A549 (cell line): Measurements from ENCODE around the gene MAML3. TPM values are rescaled to one million over a fixed set of nuclear protein-coding genes. Genes with fewer than 3 reads are reported as not detected.

Experiments used
- ATAC-seq, 2 experiments: fragments of 200-7000 bp in 1 of 2; fragments of >200 bp in 1 of 2; cut with Nextera tagmentation in 1 of 2; cut with Tn5 transposase in 1 of 2; 3 replicates each; pipeline versions ENCODE4 v1.8.0 to v1.9.1; 2018 to 2020; ENCODE audit warnings: mild to moderate bottlenecking in 1 of 2, moderate library complexity in 1 of 2
- CTCF ChIA-PET: fragments of 300-600 bp; sonication (Branson Sonifier 250); formaldehyde crosslinking; extraction: SDS; loops from one replicate; lab custom pipeline; 2021; ENCODE audit warnings: antibody characterized with exemption, inconsistent platforms; lab: Yijun Ruan, JAX
- POLR2A ChIA-PET: fragments of 350-600 bp; formaldehyde crosslinking; extraction: SDS; loops from one replicate; lab custom pipeline; 2021; ENCODE audit warnings: antibody characterized with exemption, inconsistent platforms; lab: Yijun Ruan, JAX
- DNase-seq, 2 experiments: peaks; one replicate each; pipeline versions ENCODE4 v3.0.0 to v3.0.0-alpha.2; 2011 to 2016; ENCODE audit warnings: low read depth in 1 of 2, low spot score in 1 of 2
- FAIRE-seq: peaks from 2 replicates; lab custom pipeline; 2011; peaks lifted over from hg19 to GRCh38; lab: Jason Lieb, UNC
- H3K27ac ChIP-seq, 2 experiments: fragments of >200 bp; sonication (Bioruptor Twin); formaldehyde crosslinking; 3 replicates each; pipeline ENCODE4 v1.5.1; 2016 to 2017
- H3K4me1 ChIP-seq: fragments of >200 bp; sonication (Bioruptor Twin); formaldehyde crosslinking; 3 replicates; pipeline ENCODE4 v1.6.1; 2016
- H3K4me2 ChIP-seq: fragments of >200 bp; sonication (Bioruptor Twin); formaldehyde crosslinking; 3 replicates; pipeline ENCODE4 v1.6.1; 2016
- H3K4me3 ChIP-seq: fragments of >200 bp; sonication (Bioruptor Twin); formaldehyde crosslinking; 3 replicates; pipeline ENCODE4 v1.5.1; 2016
- H3K9me3 ChIP-seq: fragments of >200 bp; sonication (Bioruptor Twin); formaldehyde crosslinking; 3 replicates; pipeline ENCODE4 v1.6.1; 2016
- BHLHE40 ChIP-seq: IDR thresholded peaks from 2 replicates; pipeline ENCODE4 v1.6.1; 2012; ENCODE audit warnings: low read depth, low read length, inconsistent platforms
- CEBPB ChIP-seq, 2 experiments: fragments of >200 bp in 1 of 2; sonication (Bioruptor Twin) in 1 of 2; formaldehyde crosslinking in 1 of 2; IDR thresholded peaks; 2 replicates each; pipeline ENCODE4 v1.6.1; 2012 to 2016
- CHD2 ChIP-seq: fragments of 150-350 bp; IDR thresholded peaks from 2 replicates; pipeline ENCODE4 v1.6.1; 2014; ENCODE audit warnings: low read length; ENCODE audit not compliant: partially characterized antibody
- CHD4 ChIP-seq: fragments of 200-600 bp; sonication (generic); IDR thresholded peaks from 2 replicates; pipeline ENCODE4 v1.6.1; 2016; ENCODE audit warnings: antibody characterized with exemption, mild to moderate bottlenecking, borderline replicate concordance
- FOSB ChIP-seq: fragments of 250-450 bp; sonication (Bioruptor Pico); IDR thresholded peaks from 2 replicates; pipeline ENCODE4 v1.5.0; 2020; ENCODE audit warnings: mild to moderate bottlenecking, moderate library complexity
- FOSL2 ChIP-seq, 2 experiments: fragments of 450-650 bp in 1 of 2; fragments of >200 bp in 1 of 2; sonication (Bioruptor Twin) in 1 of 2; formaldehyde crosslinking; IDR thresholded peaks; 2 replicates each; pipeline versions ENCODE4 v1.5.0 to v1.6.1; 2016 to 2020; ENCODE audit warnings: mild to moderate bottlenecking in 1 of 2, moderate library complexity in 1 of 2
- HDAC2 ChIP-seq: fragments of 200-600 bp; sonication (generic); IDR thresholded peaks from 2 replicates; pipeline ENCODE4 v1.6.1; 2016
- HOXA7 ChIP-seq: fragments of 250-450 bp; sonication (Bioruptor Pico); IDR thresholded peaks from 2 replicates; pipeline ENCODE4 v1.5.0; 2020; ENCODE audit warnings: mild to moderate bottlenecking, moderate library complexity
- KDM5A ChIP-seq: fragments of 200-600 bp; sonication (generic); IDR thresholded peaks from 2 replicates; pipeline ENCODE4 v1.6.1; 2016; ENCODE audit warnings: antibody characterized with exemption, mild to moderate bottlenecking
- MYC ChIP-seq: IDR thresholded peaks from 2 replicates; pipeline ENCODE4 v1.6.1; 2012; ENCODE audit warnings: mild to moderate bottlenecking, inconsistent platforms, low read length, improper control_type of control experiment, borderline replicate concordance
- NFE2L2 ChIP-seq: fragments of 150-350 bp; conservative IDR thresholded peaks from 2 replicates; pipeline ENCODE4 v1.6.1; 2014; ENCODE audit warnings: low read length
- NR3C1 ChIP-seq: fragments of >200 bp; sonication (Bioruptor Twin); formaldehyde crosslinking; IDR thresholded peaks from 3 replicates; pipeline ENCODE4 v1.6.1; 2017
- PHF8 ChIP-seq: fragments of 200-600 bp; sonication (generic); IDR thresholded peaks from 2 replicates; pipeline ENCODE4 v1.6.1; 2016; ENCODE audit warnings: low read depth, mild to moderate bottlenecking, antibody characterized with exemption, moderate library complexity, borderline replicate concordance
- POLR2A ChIP-seq: IDR thresholded peaks from 2 replicates; pipeline ENCODE4 v1.6.1; 2012; ENCODE audit warnings: mild to moderate bottlenecking, low read length
- RAD21 ChIP-seq, 2 experiments: fragments of >200 bp in 1 of 2; sonication (Bioruptor Twin) in 1 of 2; formaldehyde crosslinking in 1 of 2; IDR thresholded peaks in 1 of 2; conservative IDR thresholded peaks in 1 of 2; 2 replicates in 1 of 2; 3 replicates in 1 of 2; pipeline ENCODE4 v1.6.1; 2012 to 2018; ENCODE audit warnings: inconsistent platforms in 1 of 2
- SMC3 ChIP-seq: fragments of >200 bp; sonication (Bioruptor Twin); formaldehyde crosslinking; IDR thresholded peaks from 3 replicates; pipeline ENCODE4 v1.6.1; 2018; ENCODE audit warnings: inconsistent platforms
- SREBF2 ChIP-seq: fragments of 450-650 bp; IDR thresholded peaks from 2 replicates; pipeline ENCODE4 v1.6.1; 2014; ENCODE audit warnings: mild to moderate bottlenecking, moderate library complexity
- TFCP2L1 ChIP-seq: fragments of 250-450 bp; sonication (Bioruptor Pico); IDR thresholded peaks from 2 replicates; pipeline ENCODE4 v1.5.0; 2021; ENCODE audit warnings: mild to moderate bottlenecking
- WGBS: methylation state at CpG from one replicate; pipeline ENCODE4 v1.1.6; 2017; ENCODE audit errors: missing lambda C conversion rate; 5-methylcytosine and 5-hydroxymethylcytosine counted together
- polyA plus RNA-seq, 4 experiments: library from polyadenylated mRNA; depleted of rRNA in 3 of 4; stranded (reverse); fragments of >200 nt; fragmentation: RNase III in 1 of 4; extraction: RNeasy Plus Mini Kit Qiagen cat#74134 plus additional on column Dnase treatment in 1 of 4; gene quantifications; 2 replicates in 3 of 4; 3 replicates in 1 of 4; pipeline ENCODE4 v1.2.3, GENCODE V29; 2011 to 2017
- TF ChIP-seq, protein P1 (sequence below): IDR thresholded peaks from 2 replicates; pipeline ENCODE4 v1.6.1; 2012
- TF ChIP-seq, protein P2 (sequence below): fragments of 250-450 bp; sonication (Bioruptor Pico); IDR thresholded peaks from 2 replicates; pipeline ENCODE4 v1.5.0; 2021; ENCODE audit warnings: mild to moderate bottlenecking, moderate library complexity, borderline replicate concordance

Gene MAML3
- polyA plus RNA-seq, 2 of the 4 experiments (the other 2 are of a cell fraction) = 9.0 to 22.2 TPM

DNA sequence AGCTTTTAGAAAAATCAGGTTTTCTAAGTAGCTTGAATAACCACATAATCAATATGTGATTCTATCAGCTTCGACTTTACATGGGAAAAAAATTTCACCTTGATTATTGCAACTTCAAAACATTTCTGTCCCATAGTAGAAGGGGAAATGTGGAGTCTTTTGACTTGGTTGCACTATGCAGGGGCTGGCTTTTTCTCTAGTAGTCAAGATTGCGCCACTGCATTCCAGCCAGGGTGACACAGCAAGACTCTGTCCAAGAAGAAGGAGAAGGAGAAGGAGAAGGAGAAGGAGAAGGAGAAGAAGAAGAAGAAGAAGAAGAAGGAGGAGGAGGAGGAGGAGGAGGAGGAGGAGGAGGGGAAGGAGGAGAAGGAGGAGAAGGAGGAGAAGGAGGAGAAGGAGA, 84.9 kb downstream of the MAML3 start:
- ChIA-PET CTCF (interaction anchor here (1.0 to 1.6 kb wide), 2 partner anchors 17 to 56 kb away, joined by 4 read pairs; no protein-coding TSS in a partner anchor), POLR2A (interaction anchor here (0.8 kb wide), 1 partner anchor 21 kb away, joined by 3 read pairs; no protein-coding TSS in a partner anchor)
- ATAC-seq = peak in 1 of 2 experiments; percentile 67; a peak in 3 of 6 replicates
- H3K27ac ChIP-seq = peak overlapping the region; percentile 79 to 83
- H3K4me1 ChIP-seq = peaks cover 79% of the 10 kb centered on the region
- H3K4me3 ChIP-seq = no peak overlapping the region
- no peaks in the 10 kb centered on the region for H3K9me3 ChIP-seq
- no peak for DNase-seq
- FAIRE-seq = no peak
- TF ChIP-seq CHD2 = no peak
- TF ChIP-seq KDM5A = no peak
- TF ChIP-seq NFE2L2 = no peak
- no peak for TF ChIP-seq MYC
- no peak for TF ChIP-seq POLR2A
- TF ChIP-seq, protein P1, sequence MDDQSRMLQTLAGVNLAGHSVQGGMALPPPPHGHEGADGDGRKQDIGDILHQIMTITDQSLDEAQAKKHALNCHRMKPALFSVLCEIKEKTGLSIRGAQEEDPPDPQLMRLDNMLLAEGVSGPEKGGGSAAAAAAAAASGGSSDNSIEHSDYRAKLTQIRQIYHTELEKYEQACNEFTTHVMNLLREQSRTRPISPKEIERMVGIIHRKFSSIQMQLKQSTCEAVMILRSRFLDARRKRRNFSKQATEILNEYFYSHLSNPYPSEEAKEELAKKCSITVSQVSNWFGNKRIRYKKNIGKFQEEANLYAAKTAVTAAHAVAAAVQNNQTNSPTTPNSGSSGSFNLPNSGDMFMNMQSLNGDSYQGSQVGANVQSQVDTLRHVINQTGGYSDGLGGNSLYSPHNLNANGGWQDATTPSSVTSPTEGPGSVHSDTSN = no peak
- no peak for TF ChIP-seq RAD21 (conservative IDR thresholded peaks at IDR 0.05 in 1 of 2, IDR thresholded peaks at IDR 0.05 in 1 of 2)
- TF ChIP-seq CEBPB (IDR thresholded peaks at IDR 0.05) = peak; percentile 59 to 94; a peak in 3 of 4 replicates
- no peak for TF ChIP-seq FOSL2 (IDR thresholded peaks at IDR 0.05)
- TF ChIP-seq FOSL2 (CRISPR knock-in tag; IDR thresholded peaks at IDR 0.05) = peak; percentile 19; the same call in 1 of the 2 replicates
- WGBS = 10% methylated on average over 2 of the region's 2 CpGs
- peak overlapping the region; percentile 77 for H3K4me2 ChIP-seq

DNA sequence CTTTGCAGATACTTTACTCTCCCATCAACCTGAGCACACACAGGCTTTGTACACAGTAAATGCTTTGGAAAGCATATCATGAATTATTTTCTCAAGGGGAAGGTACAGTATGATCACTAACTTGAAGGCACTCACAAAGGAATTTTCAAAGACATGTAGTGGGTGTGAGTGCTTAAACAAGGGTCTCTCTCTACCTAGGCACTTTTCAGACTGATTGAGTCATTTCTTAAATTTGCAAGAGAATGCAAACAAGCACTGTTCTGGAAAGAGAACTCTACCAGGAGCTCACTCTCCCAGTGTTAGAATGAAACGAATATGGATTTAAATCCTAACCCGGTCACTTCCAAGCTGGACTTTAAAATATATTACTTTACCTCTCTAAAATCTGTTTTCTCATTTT, 85.7 kb downstream of the MAML3 start:
- 64% methylated on average over 2 of the region's 2 CpGs for WGBS
- CTCF ChIA-PET = interaction anchor here (1.0 to 1.6 kb wide), 2 partner anchors 16 to 55 kb away, joined by 4 read pairs; no protein-coding TSS in a partner anchor
- no peak overlapping the region for H3K4me3 ChIP-seq
- DNase-seq (no peak), FAIRE-seq (no peak)
- H3K9me3 ChIP-seq = no peaks in the 10 kb centered on the region
- peaks cover 87% of the 10 kb centered on the region for H3K4me1 ChIP-seq
- TF ChIP-seq TFCP2L1 (CRISPR knock-in tag) = no peak
- no peak for TF ChIP-seq HOXA7 (CRISPR knock-in tag)
- no peak for TF ChIP-seq SREBF2
- TF ChIP-seq SMC3 = no peak
- TF ChIP-seq HDAC2 = no peak
- TF ChIP-seq FOSL2 (IDR thresholded peaks at IDR 0.05) = no peak
- TF ChIP-seq FOSL2 (CRISPR knock-in tag; IDR thresholded peaks at IDR 0.05) = no peak
- no peak for TF ChIP-seq KDM5A
- no peak for TF ChIP-seq CHD4
- no peak for TF ChIP-seq BHLHE40
- no peak for TF ChIP-seq NFE2L2
- TF ChIP-seq NR3C1 = no peak
- no peak for TF ChIP-seq PHF8
- no peak for TF ChIP-seq FOSB (CRISPR knock-in tag)
- TF ChIP-seq, protein P2, sequence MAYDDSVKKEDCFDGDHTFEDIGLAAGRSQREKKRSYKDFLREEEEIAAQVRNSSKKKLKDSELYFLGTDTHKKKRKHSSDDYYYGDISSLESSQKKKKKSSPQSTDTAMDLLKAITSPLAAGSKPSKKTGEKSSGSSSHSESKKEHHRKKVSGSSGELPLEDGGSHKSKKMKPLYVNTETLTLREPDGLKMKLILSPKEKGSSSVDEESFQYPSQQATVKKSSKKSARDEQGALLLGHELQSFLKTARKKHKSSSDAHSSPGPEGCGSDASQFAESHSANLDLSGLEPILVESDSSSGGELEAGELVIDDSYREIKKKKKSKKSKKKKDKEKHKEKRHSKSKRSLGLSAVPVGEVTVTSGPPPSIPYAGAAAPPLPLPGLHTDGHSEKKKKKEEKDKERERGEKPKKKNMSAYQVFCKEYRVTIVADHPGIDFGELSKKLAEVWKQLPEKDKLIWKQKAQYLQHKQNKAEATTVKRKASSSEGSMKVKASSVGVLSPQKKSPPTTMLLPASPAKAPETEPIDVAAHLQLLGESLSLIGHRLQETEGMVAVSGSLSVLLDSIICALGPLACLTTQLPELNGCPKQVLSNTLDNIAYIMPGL (CRISPR knock-in tag) = no peak
- TF ChIP-seq, all 56 proteins: peak for 0
- POLR2A ChIA-PET = interaction anchor here (0.8 kb wide), 1 partner anchor 22 kb away, joined by 3 read pairs; no protein-coding TSS in a partner anchor
- peak overlapping the region; percentile 79 to 83 for H3K27ac ChIP-seq
- ATAC-seq = no peak
- peak overlapping the region; percentile 77 for H3K4me2 ChIP-seq
